Mesothelial cell of epicardium (in vitro differentiated cells): Measurements from ENCODE around the gene TECPR2. TPM values are rescaled to one million over a fixed set of nuclear protein-coding genes. Genes with fewer than 3 reads are reported as not detected.

ENCODE experiments used
- DNase-seq, 2 experiments: peaks; one replicate each; pipeline ENCODE4 v3.0.0; 2021; ENCODE audit warnings: low spot score in 2 of 2; ENCODE audit not compliant: unreplicated experiment in 2 of 2
- H3K27ac Mint-ChIP-seq: 2 replicates; pipeline ENCODE4 v1.8.0; 2021; ENCODE audit warnings: mixed read lengths
- H3K27me3 Mint-ChIP-seq: 2 replicates; pipeline ENCODE4 v1.8.0; 2021; ENCODE audit warnings: low read depth, mixed read lengths
- H3K36me3 Mint-ChIP-seq: 2 replicates; pipeline ENCODE4 v1.8.0; 2021; ENCODE audit warnings: mixed read lengths
- H3K4me1 Mint-ChIP-seq: 2 replicates; pipeline ENCODE4 v1.8.0; 2021; ENCODE audit warnings: mixed read lengths
- H3K4me3 Mint-ChIP-seq: 2 replicates; pipeline ENCODE4 v1.8.0; 2021; ENCODE audit warnings: mild to moderate bottlenecking, moderate library complexity, mixed read lengths
- H3K9me3 Mint-ChIP-seq: 2 replicates; pipeline ENCODE4 v1.8.0; 2021; ENCODE audit warnings: mixed read lengths
- total RNA-seq: library from RNA; stranded (reverse); gene quantifications from 3 replicates; pipeline ENCODE4 v1.2.1, GENCODE V29; 2021
- TF ChIP-seq, protein P1 (sequence below): fragments of 200-600 bp; sonication (generic); IDR thresholded peaks from one replicate; pipeline ENCODE4 v1.5.0; 2021; ENCODE audit warnings: antibody characterized with exemption; ENCODE audit not compliant: unreplicated experiment

Gene TECPR2
- total RNA-seq, 1 donor from 2014 or later: 30.0 TPM

DNA sequence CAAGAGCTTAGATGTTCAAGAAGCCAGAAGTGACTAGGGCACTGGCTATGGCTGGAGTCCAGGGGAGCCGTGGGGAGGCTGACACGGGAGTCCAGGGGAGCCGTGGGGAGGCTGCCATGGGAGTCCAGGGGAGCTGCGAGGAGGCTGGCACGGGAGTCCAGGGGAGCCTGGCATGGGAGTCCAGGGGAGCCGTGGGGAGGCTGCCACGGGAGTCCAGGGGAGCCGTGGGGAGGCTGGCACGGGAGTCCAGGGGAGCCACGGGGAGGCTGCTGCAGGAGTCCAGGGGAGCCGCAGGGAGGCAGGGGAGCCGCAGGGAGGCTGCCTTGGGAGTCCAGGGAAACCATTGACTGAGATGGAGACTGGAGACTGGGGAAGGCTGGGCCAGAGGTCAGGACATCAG is 54.9 kb downstream of the TECPR2 start:
- Mint-ChIP-seq H3K4me3 (no peak overlapping the region), H3K27me3 (no peaks in the 10 kb centered on the region), H3K27ac (no peak overlapping the region), H3K9me3 (no peaks in the 10 kb centered on the region), H3K36me3 (peaks cover 8% of the 10 kb centered on the region), H3K4me1 (no peaks in the 10 kb centered on the region)
- TF ChIP-seq, protein P1, sequence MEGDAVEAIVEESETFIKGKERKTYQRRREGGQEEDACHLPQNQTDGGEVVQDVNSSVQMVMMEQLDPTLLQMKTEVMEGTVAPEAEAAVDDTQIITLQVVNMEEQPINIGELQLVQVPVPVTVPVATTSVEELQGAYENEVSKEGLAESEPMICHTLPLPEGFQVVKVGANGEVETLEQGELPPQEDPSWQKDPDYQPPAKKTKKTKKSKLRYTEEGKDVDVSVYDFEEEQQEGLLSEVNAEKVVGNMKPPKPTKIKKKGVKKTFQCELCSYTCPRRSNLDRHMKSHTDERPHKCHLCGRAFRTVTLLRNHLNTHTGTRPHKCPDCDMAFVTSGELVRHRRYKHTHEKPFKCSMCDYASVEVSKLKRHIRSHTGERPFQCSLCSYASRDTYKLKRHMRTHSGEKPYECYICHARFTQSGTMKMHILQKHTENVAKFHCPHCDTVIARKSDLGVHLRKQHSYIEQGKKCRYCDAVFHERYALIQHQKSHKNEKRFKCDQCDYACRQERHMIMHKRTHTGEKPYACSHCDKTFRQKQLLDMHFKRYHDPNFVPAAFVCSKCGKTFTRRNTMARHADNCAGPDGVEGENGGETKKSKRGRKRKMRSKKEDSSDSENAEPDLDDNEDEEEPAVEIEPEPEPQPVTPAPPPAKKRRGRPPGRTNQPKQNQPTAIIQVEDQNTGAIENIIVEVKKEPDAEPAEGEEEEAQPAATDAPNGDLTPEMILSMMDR: no peak
- DNase-seq: no peak

DNA sequence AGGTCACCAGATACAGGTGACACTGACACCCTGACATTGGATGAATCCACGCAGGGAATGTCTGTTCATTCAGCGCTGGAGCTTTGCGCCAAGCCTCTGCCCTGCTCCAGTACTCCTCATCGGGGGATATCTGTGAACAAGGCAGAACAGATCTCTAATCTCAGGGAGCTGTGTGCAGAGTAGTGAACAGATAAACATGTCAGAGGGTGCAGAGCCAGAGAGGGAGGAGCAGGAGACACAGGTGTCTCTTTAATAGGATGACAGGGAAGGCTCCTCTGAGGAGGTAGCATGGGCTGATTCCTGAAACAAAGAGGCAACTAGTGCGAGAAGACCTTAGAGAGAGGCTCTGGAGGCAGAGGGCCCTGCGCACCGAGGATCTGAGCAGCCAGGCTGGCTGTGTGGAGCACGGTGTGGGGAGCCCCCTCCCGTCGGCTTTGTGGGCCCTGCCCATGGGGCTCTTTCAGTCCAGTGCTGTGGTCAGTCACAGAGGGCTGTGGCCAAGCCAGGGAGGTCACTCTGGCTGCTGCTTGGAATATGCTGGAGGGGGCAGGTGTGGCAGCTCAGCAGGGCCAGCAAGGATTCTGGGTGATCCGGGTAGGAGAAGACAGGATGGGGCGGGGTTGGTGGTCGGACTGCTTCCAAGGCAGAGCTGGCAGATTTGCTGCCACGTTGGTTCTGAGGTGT is 55.6 kb downstream of the TECPR2 start:
- Mint-ChIP-seq H3K36me3 (peaks cover 8% of the 10 kb centered on the region), H3K9me3 (no peaks in the 10 kb centered on the region), H3K4me3 (no peak overlapping the region), H3K27me3 (no peaks in the 10 kb centered on the region), H3K27ac (no peak overlapping the region), H3K4me1 (no peaks in the 10 kb centered on the region)
- TF ChIP-seq, protein P1: no peak
- no peak for DNase-seq

DNA sequence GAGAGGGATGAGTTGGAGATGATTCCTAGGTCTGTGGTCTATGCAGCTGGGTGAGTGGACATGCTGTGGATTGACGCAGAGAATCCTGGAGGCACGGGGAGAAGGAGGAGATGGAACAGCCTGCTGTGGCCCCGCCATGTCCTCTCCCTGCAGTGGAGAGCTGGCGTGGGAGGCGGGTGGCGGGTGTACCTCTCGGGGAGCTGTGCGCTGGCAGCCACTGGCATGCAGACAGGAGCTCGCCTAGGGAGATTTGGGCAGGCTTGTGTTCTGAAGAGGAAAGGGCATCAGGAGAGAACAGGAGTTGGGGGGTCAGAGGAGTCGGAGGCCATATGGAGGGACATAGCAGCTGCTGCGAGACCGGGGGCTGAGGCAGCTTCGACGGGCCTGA is 56.1 kb downstream of the TECPR2 start:
- Mint-ChIP-seq H3K4me1 (no peaks in the 10 kb centered on the region), H3K36me3 (peaks cover 8% of the 10 kb centered on the region), H3K4me3 (no peak overlapping the region), H3K9me3 (no peaks in the 10 kb centered on the region), H3K27me3 (no peaks in the 10 kb centered on the region), H3K27ac (no peak overlapping the region)
- no peak for DNase-seq
- TF ChIP-seq, protein P1: no peak

DNA sequence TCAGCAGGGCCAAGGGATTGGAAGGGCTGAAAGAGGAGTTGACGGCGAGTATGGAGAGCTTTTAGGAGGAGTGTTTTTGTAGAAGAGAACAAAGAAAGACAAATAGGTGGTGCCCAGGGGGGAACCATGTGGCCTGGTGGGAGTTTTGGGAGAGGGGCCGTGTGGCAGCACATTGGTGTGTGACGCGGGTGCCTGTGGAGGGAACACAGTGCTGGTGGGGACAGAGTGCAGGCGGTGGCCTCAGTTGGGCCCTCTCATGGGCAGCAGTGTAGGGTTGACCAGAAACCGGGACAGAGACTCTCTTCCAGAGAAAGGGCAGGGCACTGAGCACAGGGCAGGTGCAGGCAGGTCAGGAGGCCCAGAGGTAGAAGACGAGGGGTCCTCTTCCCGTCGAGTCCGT is 56.5 kb downstream of the TECPR2 start:
- H3K27ac Mint-ChIP-seq: no peak overlapping the region
- TF ChIP-seq, protein P1: no peak

DNA sequence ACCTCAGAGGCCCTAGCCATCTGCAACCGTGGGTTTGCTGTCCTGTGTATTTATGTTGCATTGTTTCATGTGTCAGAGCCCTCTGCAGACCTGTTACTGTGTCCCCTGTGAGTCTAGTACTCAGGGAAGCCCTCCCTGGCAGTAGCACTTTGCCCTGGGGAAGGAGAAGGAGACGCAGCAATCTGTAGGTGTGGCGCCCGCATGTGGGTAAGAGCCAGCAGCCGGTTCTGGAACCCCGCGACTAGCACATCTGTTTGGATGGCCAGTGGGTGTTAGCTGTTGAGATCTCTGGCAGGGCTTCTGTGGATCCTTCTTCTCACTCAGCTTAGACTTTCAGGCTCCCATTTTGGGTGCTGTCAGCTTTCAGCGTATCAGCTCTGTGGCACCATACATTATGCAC is 57.0 kb downstream of the TECPR2 start:
- no peak overlapping the region for H3K4me3 Mint-ChIP-seq
- peaks cover 11% of the 10 kb centered on the region for H3K36me3 Mint-ChIP-seq
- no peak overlapping the region for H3K27ac Mint-ChIP-seq
- no peaks in the 10 kb centered on the region for H3K9me3 Mint-ChIP-seq
- H3K4me1 Mint-ChIP-seq: no peaks in the 10 kb centered on the region
- no peaks in the 10 kb centered on the region for H3K27me3 Mint-ChIP-seq
- no peak for DNase-seq
- TF ChIP-seq, protein P1: no peak

More for the DNA sequence above, 56.5 kb downstream of the TECPR2 start:
- Mint-ChIP-seq H3K4me1 (no peaks in the 10 kb centered on the region), H3K4me3 (no peak overlapping the region), H3K9me3 (no peaks in the 10 kb centered on the region), H3K27me3 (no peaks in the 10 kb centered on the region), H3K36me3 (peaks cover 8% of the 10 kb centered on the region)
- no peak for DNase-seq
